Loucy (cell line): Measurements from ENCODE around the gene RFFL.
"Not testable (repeated sequence)": the region's sequence is repeated elsewhere in the genome, so short reads cannot be mapped to it uniquely, and the experiment has no call there.

Source experiments
- H2AFZ ChIP-seq: fragments of 200-600 bp; sonication (generic); 2 replicates; pipeline ENCODE4 v1.6.0; 2016; ENCODE audit warnings: antibody characterized with exemption, mild to moderate bottlenecking, low read length, moderate library complexity
- H3F3A ChIP-seq: fragments of 200-600 bp; 2 replicates; pipeline ENCODE4 v1.6.0; 2016; ENCODE audit warnings: antibody characterized with exemption, low read depth, mild to moderate bottlenecking
- H3K27me3 ChIP-seq: fragments of 200-600 bp; sonication (generic); 2 replicates; pipeline ENCODE4 v1.6.1; 2014; ENCODE audit warnings: low read length, mild to moderate bottlenecking; ENCODE audit not compliant: insufficient read depth, poor library complexity, severe bottlenecking
- H3K36me3 ChIP-seq: fragments of 200-600 bp; sonication (generic); 2 replicates; pipeline ENCODE4 v1.6.1; 2016; ENCODE audit warnings: low read length; ENCODE audit not compliant: insufficient read depth
- H3K4me1 ChIP-seq: fragments of 200-600 bp; sonication (generic); 2 replicates; pipeline ENCODE4 v1.5.1; 2014; ENCODE audit warnings: low read length, mild to moderate bottlenecking; ENCODE audit not compliant: insufficient read depth, poor library complexity, severe bottlenecking
- H3K4me2 ChIP-seq: fragments of 200-600 bp; sonication (generic); 2 replicates; pipeline ENCODE4 v1.6.0; 2014; ENCODE audit warnings: antibody characterized with exemption, low read length, low read depth, mild to moderate bottlenecking; ENCODE audit not compliant: poor library complexity, severe bottlenecking
- H3K4me3 ChIP-seq: fragments of 200-600 bp; sonication (generic); 2 replicates; pipeline ENCODE4 v1.5.1; 2014; ENCODE audit warnings: low read length, mild to moderate bottlenecking, mixed read lengths; ENCODE audit not compliant: poor library complexity, severe bottlenecking
- H3K79me2 ChIP-seq: fragments of 200-600 bp; sonication (generic); 2 replicates; pipeline ENCODE4 v1.6.1; 2014; ENCODE audit warnings: low read length; ENCODE audit not compliant: insufficient read depth
- H3K9ac ChIP-seq: fragments of 200-600 bp; sonication (generic); 2 replicates; pipeline ENCODE4 v1.6.0; 2014; ENCODE audit warnings: mild to moderate bottlenecking, low read depth, low read length, moderate library complexity; ENCODE audit not compliant: poor library complexity, severe bottlenecking
- H3K9me2 ChIP-seq: fragments of 200-600 bp; sonication (generic); replicated peaks from 2 replicates; pipeline ENCODE4 v1.6.1; 2016; ENCODE audit warnings: low read depth, low read length, mixed read lengths
- H3K9me3 ChIP-seq: fragments of 200-600 bp; sonication (generic); 2 replicates; pipeline ENCODE4 v1.6.1; 2014; ENCODE audit warnings: mild to moderate bottlenecking, antibody characterized with exemption, low read length, low read depth; ENCODE audit not compliant: insufficient read depth
- H4K20me1 ChIP-seq: fragments of 200-600 bp; sonication (generic); 2 replicates; pipeline ENCODE4 v1.6.0; 2014; ENCODE audit warnings: antibody characterized with exemption, low read length, mild to moderate bottlenecking; ENCODE audit not compliant: insufficient read depth, poor library complexity, severe bottlenecking
- EZH2phosphoT487 ChIP-seq: fragments of 200-600 bp; IDR thresholded peaks from 2 replicates; pipeline ENCODE4 v1.6.1; 2018; ENCODE audit warnings: antibody characterized with exemption, mild to moderate bottlenecking, moderate library complexity, borderline replicate concordance
- TF ChIP-seq, protein P1 (sequence below): fragments of 200-600 bp; sonication (generic); conservative IDR thresholded peaks from 2 replicates; pipeline ENCODE4 v1.5.1; 2014; ENCODE audit warnings: mild to moderate bottlenecking, antibody characterized with exemption, low read length

Gene RFFL

GRCh38 chr17:35094902-35095301, 31.4 kb upstream of the RFFL start:
- Histone ChIP-seq H3F3A (no peaks in the 10 kb centered on the region), H3K9me2 (no peaks in the 10 kb centered on the region), H3K4me3 (no peak overlapping the region), H3K79me2 (no peaks in the 10 kb centered on the region), H3K4me1 (peaks cover 3% of the 10 kb centered on the region), H3K27me3 (no peaks in the 10 kb centered on the region), H3K36me3 (no peaks in the 10 kb centered on the region; the same call in 1 of the 2 replicates), H4K20me1 (no peaks in the 10 kb centered on the region), H3K9ac (no peak overlapping the region), H2AFZ (no peak overlapping the region), H3K9me3 (no peaks in the 10 kb centered on the region), H3K4me2 (no peak overlapping the region)
- no peak for TF ChIP-seq EZH2phosphoT487
- TF ChIP-seq, protein P1, sequence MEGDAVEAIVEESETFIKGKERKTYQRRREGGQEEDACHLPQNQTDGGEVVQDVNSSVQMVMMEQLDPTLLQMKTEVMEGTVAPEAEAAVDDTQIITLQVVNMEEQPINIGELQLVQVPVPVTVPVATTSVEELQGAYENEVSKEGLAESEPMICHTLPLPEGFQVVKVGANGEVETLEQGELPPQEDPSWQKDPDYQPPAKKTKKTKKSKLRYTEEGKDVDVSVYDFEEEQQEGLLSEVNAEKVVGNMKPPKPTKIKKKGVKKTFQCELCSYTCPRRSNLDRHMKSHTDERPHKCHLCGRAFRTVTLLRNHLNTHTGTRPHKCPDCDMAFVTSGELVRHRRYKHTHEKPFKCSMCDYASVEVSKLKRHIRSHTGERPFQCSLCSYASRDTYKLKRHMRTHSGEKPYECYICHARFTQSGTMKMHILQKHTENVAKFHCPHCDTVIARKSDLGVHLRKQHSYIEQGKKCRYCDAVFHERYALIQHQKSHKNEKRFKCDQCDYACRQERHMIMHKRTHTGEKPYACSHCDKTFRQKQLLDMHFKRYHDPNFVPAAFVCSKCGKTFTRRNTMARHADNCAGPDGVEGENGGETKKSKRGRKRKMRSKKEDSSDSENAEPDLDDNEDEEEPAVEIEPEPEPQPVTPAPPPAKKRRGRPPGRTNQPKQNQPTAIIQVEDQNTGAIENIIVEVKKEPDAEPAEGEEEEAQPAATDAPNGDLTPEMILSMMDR: no peak

DNA sequence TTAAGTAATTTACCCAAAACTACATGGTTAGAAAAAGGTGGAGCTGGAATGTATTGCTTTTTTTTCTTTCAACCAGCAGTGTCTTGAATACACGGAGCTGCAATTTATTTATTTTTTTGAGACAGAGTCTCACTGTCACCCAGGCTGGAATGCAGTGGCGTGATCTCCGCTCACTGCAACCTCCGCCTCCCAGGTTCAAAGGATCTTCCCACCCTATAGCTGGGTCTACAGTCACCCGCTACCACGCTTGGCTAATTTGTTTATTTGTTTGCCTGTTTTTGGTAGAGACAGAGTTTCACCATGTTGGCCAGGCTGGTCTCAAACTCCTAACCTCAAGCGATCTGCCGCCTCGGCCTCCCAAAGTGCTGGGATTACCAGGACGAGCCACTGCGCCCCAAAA, 27.2 kb upstream of the RFFL start:
- H4K20me1 ChIP-seq, H3K4me3 ChIP-seq, H3K9me2 ChIP-seq, H3F3A ChIP-seq, H3K9ac ChIP-seq, H2AFZ ChIP-seq, H3K27me3 ChIP-seq, H3K9me3 ChIP-seq, H3K4me2 ChIP-seq, H3K36me3 ChIP-seq: not testable (repeated sequence)
- H3K4me1 ChIP-seq: peaks cover 31% of the 10 kb centered on the region
- peaks cover 28% of the 10 kb centered on the region; the same call in 1 of the 2 replicates for H3K79me2 ChIP-seq

DNA sequence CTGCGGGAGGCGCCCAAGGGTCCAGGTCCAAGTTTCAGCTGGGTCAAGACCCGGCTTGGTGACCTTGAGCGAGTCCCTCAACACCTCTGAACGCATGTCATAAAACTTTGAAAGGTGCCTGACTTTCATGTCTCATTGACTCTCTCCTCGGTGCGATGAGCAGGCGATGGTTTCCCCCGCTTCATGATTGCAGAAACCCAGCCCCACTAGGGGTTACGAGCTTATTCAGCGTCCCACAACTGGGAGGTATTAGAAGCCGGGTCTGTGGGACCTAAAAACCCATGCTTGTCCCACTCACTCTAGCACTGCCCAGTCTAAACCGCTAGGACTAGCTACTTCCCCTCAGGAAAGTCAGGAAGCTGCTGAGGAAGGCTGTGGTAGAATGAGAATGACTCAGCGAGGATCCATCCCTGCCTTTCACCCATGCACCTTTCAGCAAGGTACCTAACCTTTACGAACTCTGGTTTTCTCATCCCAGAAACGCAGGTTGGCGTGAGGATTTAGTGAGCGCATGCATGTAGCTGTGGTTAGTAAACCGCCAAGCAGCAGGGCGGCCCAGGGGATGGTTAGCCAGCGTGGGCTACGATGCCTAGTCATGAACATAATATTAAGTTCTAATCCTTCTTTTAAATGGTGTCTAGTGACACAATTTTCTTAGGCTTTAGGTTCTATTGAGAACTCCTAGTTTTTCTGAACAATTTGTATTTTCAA, 26.2 kb upstream of the RFFL start:
- H3K4me3 ChIP-seq: peak overlapping the region; percentile 68
- H4K20me1 ChIP-seq: no peaks in the 10 kb centered on the region
- H3K9ac ChIP-seq: peak overlapping the region; percentile 64
- H3K27me3 ChIP-seq: no peaks in the 10 kb centered on the region
- peak overlapping the region; percentile 78 for H3K4me2 ChIP-seq
- peaks cover 30% of the 10 kb centered on the region; the same call in 1 of the 2 replicates for H3K79me2 ChIP-seq
- peak overlapping the region; percentile 93 for H2AFZ ChIP-seq
- no peak for TF ChIP-seq EZH2phosphoT487
- TF ChIP-seq, protein P1: no peak
- no peaks in the 10 kb centered on the region for H3K36me3 ChIP-seq
- no peaks in the 10 kb centered on the region for H3F3A ChIP-seq
- H3K9me3 ChIP-seq: no peaks in the 10 kb centered on the region
- peaks cover 36% of the 10 kb centered on the region for H3K4me1 ChIP-seq
- H3K9me2 ChIP-seq: no peaks in the 10 kb centered on the region
